SK-N-SH (cell line): ENCODE results near the gene TEAD1. TPM values are rescaled to one million over a fixed set of nuclear protein-coding genes. Genes with fewer than 3 reads are reported as not detected.

Experiments used
- CTCF ChIA-PET: fragments of 300-600, 350-600 bp; formaldehyde crosslinking; extraction: SDS; loops from one replicate; lab custom pipeline; 2021; lab: Yijun Ruan, JAX
- POLR2A ChIA-PET: fragments of 350-600 bp; sonication (Branson Sonifier 250); formaldehyde crosslinking; extraction: SDS; loops from one replicate; lab custom pipeline; 2020; ENCODE audit warnings: antibody characterized with exemption, inconsistent platforms; lab: Yijun Ruan, JAX
- DNase-seq: peaks from one replicate; pipeline ENCODE4 v3.0.0; 2012
- H2AFZ ChIP-seq: fragments of 200-600 bp; sonication (generic); 2 replicates; pipeline ENCODE4 v1.8.1; 2016; ENCODE audit warnings: antibody characterized with exemption, mild to moderate bottlenecking, low read depth
- H3F3A ChIP-seq: fragments of 200-600 bp; sonication (generic); replicated peaks from 2 replicates; pipeline ENCODE3; 2016; ENCODE audit warnings: antibody characterized with exemption, mild to moderate bottlenecking; ENCODE audit not compliant: insufficient read depth
- H3K27ac ChIP-seq, 2 experiments: fragments of 200-500 bp in 1 of 2; fragments of 200-600 bp in 1 of 2; sonication (Bioruptor generic) in 1 of 2; sonication (generic), shearing (Covaris generic) in 1 of 2; 2 replicates each; pipeline versions ENCODE4 v1.5.1 to v1.6.1; 2014 to 2016; ENCODE audit warnings: low read depth in 2 of 2, inconsistent platforms in 1 of 2, low read length in 1 of 2, mild to moderate bottlenecking in 1 of 2, mixed read lengths in 1 of 2
- H3K27me3 ChIP-seq: fragments of 200-600 bp; sonication (generic), shearing (Covaris generic); 2 replicates; pipeline ENCODE4 v1.6.1; 2016; ENCODE audit warnings: mixed run types; ENCODE audit not compliant: insufficient read depth
- H3K36me3 ChIP-seq, 2 experiments: fragments of 200-500 bp in 1 of 2; fragments of 200-600 bp in 1 of 2; sonication (Bioruptor generic) in 1 of 2; sonication (generic) in 1 of 2; replicated peaks in 1 of 2; 2 replicates each; pipeline versions ENCODE3 to v1.5.1; 2014 to 2016; ENCODE audit warnings: low read length in 1 of 2, mild to moderate bottlenecking in 1 of 2; ENCODE audit not compliant: insufficient read depth in 2 of 2, control insufficient read depth in 1 of 2
- H3K4me1 ChIP-seq, 2 experiments: fragments of 200-500 bp in 1 of 2; fragments of 200-600 bp in 1 of 2; sonication (Bioruptor generic) in 1 of 2; sonication (generic), shearing (Covaris generic) in 1 of 2; 2 replicates each; pipeline versions ENCODE4 v1.5.1 to v1.6.1; 2014 to 2016; ENCODE audit warnings: low read depth in 1 of 2, low read length in 1 of 2, mixed run types in 1 of 2; ENCODE audit not compliant: insufficient read depth in 2 of 2, control insufficient read depth in 1 of 2
- H3K4me2 ChIP-seq: fragments of 200-600 bp; sonication (generic), shearing (Covaris generic); 2 replicates; pipeline ENCODE4 v1.6.1; 2017; ENCODE audit warnings: mixed run types
- H3K4me3 ChIP-seq, 2 experiments: fragments of 200-500 bp in 1 of 2; fragments of 200-600 bp in 1 of 2; sonication (Bioruptor generic) in 1 of 2; sonication (generic), shearing (Covaris generic) in 1 of 2; 2 replicates each; pipeline versions ENCODE4 v1.5.1 to v1.8.1; 2014 to 2016; ENCODE audit warnings: low read depth in 2 of 2, inconsistent platforms in 1 of 2, low read length in 1 of 2, mild to moderate bottlenecking in 1 of 2, mixed read lengths in 1 of 2, moderate library complexity in 1 of 2
- H3K79me2 ChIP-seq: fragments of 200-600 bp; sonication (generic); 2 replicates; pipeline ENCODE4 v1.8.1; 2017; ENCODE audit warnings: mild to moderate bottlenecking; ENCODE audit not compliant: insufficient read depth
- H3K9ac ChIP-seq: fragments of 200-600 bp; sonication (generic); 2 replicates; pipeline ENCODE4 v1.6.1; 2017; ENCODE audit warnings: mixed run types
- H3K9me2 ChIP-seq: fragments of 200-600 bp; sonication (generic); 2 replicates; pipeline ENCODE4 v1.6.1; 2017; ENCODE audit warnings: mixed run types
- H3K9me3 ChIP-seq: fragments of 200-600 bp; sonication (generic); 2 replicates; pipeline ENCODE4 v1.6.1; 2017; ENCODE audit warnings: mixed run types, mild to moderate bottlenecking, moderate library complexity
- H4K20me1 ChIP-seq: fragments of 200-600 bp; sonication (generic); 2 replicates; pipeline ENCODE4 v1.6.1; 2017; ENCODE audit warnings: mild to moderate bottlenecking, mixed run types; ENCODE audit not compliant: insufficient read depth
- CHD2 ChIP-seq: fragments of 150-350 bp; IDR thresholded peaks from 2 replicates; pipeline ENCODE4 v1.6.1; 2018; ENCODE audit warnings: low read length; ENCODE audit not compliant: partially characterized antibody
- CTCF ChIP-seq: fragments of 200-600 bp; sonication (generic); IDR thresholded peaks from 2 replicates; pipeline ENCODE4 v1.6.1; 2017; ENCODE audit warnings: antibody characterized with exemption, mild to moderate bottlenecking, moderate library complexity
- EP300 ChIP-seq, 2 experiments: IDR thresholded peaks; 2 replicates each; pipeline versions ENCODE4 v1.4.0 to v1.6.1; 2012; ENCODE audit warnings: borderline replicate concordance in 1 of 2, low read depth in 1 of 2, low read length in 1 of 2
- EZH2phosphoT487 ChIP-seq: fragments of 200-600 bp; sonication (generic); IDR thresholded peaks from 2 replicates; pipeline ENCODE4 v1.6.1; 2017; ENCODE audit warnings: low read depth, mixed run types, mild to moderate bottlenecking, antibody characterized with exemption, moderate library complexity, borderline replicate concordance
- FOXJ3 ChIP-seq: sonication (generic); formaldehyde crosslinking; IDR thresholded peaks from 2 replicates; pipeline ENCODE4 v1.5.1; 2020; ENCODE audit warnings: mild to moderate bottlenecking, missing genetic modification reagents
- IRF3 ChIP-seq: fragments of 150-350 bp; IDR thresholded peaks from 2 replicates; pipeline ENCODE4 v1.6.1; 2016; ENCODE audit warnings: mild to moderate bottlenecking, low read depth, low read length
- MAX ChIP-seq: IDR thresholded peaks from 2 replicates; pipeline ENCODE4 v1.4.0; 2012; ENCODE audit warnings: low read depth
- NRF1 ChIP-seq: IDR thresholded peaks from 2 replicates; pipeline ENCODE4 v1.6.1; 2012; ENCODE audit warnings: low read depth, mild to moderate bottlenecking, low read length
- PBX3 ChIP-seq: IDR thresholded peaks from 2 replicates; pipeline ENCODE4; 2012
- RAD21 ChIP-seq: IDR thresholded peaks from 2 replicates; pipeline ENCODE4 v1.6.1; 2012; ENCODE audit warnings: mild to moderate bottlenecking, low read length
- REST ChIP-seq: IDR thresholded peaks from 2 replicates; pipeline ENCODE4 v1.6.1; 2012; ENCODE audit warnings: mild to moderate bottlenecking, low read depth, low read length, moderate library complexity
- RXRA ChIP-seq: IDR thresholded peaks from 2 replicates; pipeline ENCODE4 v1.4.0; 2012; ENCODE audit warnings: low read depth, mild to moderate bottlenecking, borderline replicate concordance
- SIN3A ChIP-seq: IDR thresholded peaks from 2 replicates; pipeline ENCODE4 v1.6.1; 2012; ENCODE audit warnings: low read depth, mild to moderate bottlenecking, low read length, moderate library complexity, borderline replicate concordance
- TAF1 ChIP-seq: IDR thresholded peaks from 2 replicates; pipeline ENCODE4 v1.6.1; 2012; ENCODE audit warnings: low read depth, mild to moderate bottlenecking, low read length, moderate library complexity, borderline replicate concordance
- TEAD4 ChIP-seq: IDR thresholded peaks from 2 replicates; pipeline ENCODE4 v1.4.0; 2012; ENCODE audit warnings: mild to moderate bottlenecking, borderline replicate concordance; ENCODE audit not compliant: insufficient read depth
- USF1 ChIP-seq: IDR thresholded peaks from 2 replicates; pipeline ENCODE4 v1.4.0; 2012; ENCODE audit warnings: low read depth, borderline replicate concordance
- ZBTB33 ChIP-seq: IDR thresholded peaks from 2 replicates; pipeline ENCODE4 v1.4.0; 2012; ENCODE audit warnings: low read depth, borderline replicate concordance
- WGBS: methylation state at CpG from one replicate; pipeline ENCODE4 v1.1.6; 2017; ENCODE audit warnings: low lambda C conversion rate; 5-methylcytosine and 5-hydroxymethylcytosine counted together
- polyA plus RNA-seq, 3 experiments: library from polyadenylated mRNA; depleted of rRNA; stranded (reverse); fragments of >200 nt; gene quantifications; 2 replicates each; pipeline ENCODE4 v1.2.3, GENCODE V29; 2012

Gene TEAD1
- polyA plus RNA-seq, 1 of the 3 experiments (the other 2 are of a cell fraction): 31.2 TPM

- H3K4me1 ChIP-seq: no peaks in the 10 kb centered on the region; a peak in 2 of 4 replicates
- H3K27me3 ChIP-seq: no peaks in the 10 kb centered on the region
- no peak overlapping the region for H3K9ac ChIP-seq
- H2AFZ ChIP-seq: no peak overlapping the region
- CTCF ChIA-PET: interaction anchor here (1.1 kb wide), 1 partner anchor 185 kb away, joined by 3 read pairs; no protein-coding TSS in a partner anchor
- H3K9me3 ChIP-seq: no peaks in the 10 kb centered on the region
- no peaks in the 10 kb centered on the region for H3K36me3 ChIP-seq
- POLR2A ChIA-PET: no interaction called here
- DNase-seq: no peak
- no peak for TF ChIP-seq RXRA
- no peak for TF ChIP-seq FOXJ3
- TF ChIP-seq PBX3: no peak
- TF ChIP-seq MAX: no peak
- no peak for TF ChIP-seq EZH2phosphoT487
- TF ChIP-seq CHD2: no peak
- no peak for TF ChIP-seq RAD21
- TF ChIP-seq EP300 (IDR thresholded peaks at IDR 0.05; ENCODE audit: borderline replicate concordance in 1 of 2, low read depth in 1 of 2, low read length in 1 of 2): no peak
- no peak for TF ChIP-seq IRF3
- TF ChIP-seq CTCF: no peak
- no peak for TF ChIP-seq REST
- TF ChIP-seq USF1: no peak
- TF ChIP-seq TEAD4: no peak
- TF ChIP-seq ZBTB33: no peak
- TF ChIP-seq SIN3A: no peak
- TF ChIP-seq NRF1: no peak
- no peak for TF ChIP-seq TAF1
- H3K27ac ChIP-seq: no peak overlapping the region
- no peaks in the 10 kb centered on the region for H3K9me2 ChIP-seq
- H4K20me1 ChIP-seq: no peaks in the 10 kb centered on the region
- H3F3A ChIP-seq: no peaks in the 10 kb centered on the region
- no peaks in the 10 kb centered on the region for H3K79me2 ChIP-seq
- no peak overlapping the region for H3K4me2 ChIP-seq
- WGBS: 55% methylated on average over 1 of the region's 1 CpG
- H3K4me3 ChIP-seq: no peak overlapping the region
Measured at GRCh38 chr11:12968101-12968500, 293.9 kb downstream of the TEAD1 start.
